GM21526 (cell line): ENCODE measurements around the gene ARPIN.
"Not testable (repeated sequence)": the region's sequence is repeated elsewhere in the genome, so short reads cannot be mapped to it uniquely, and the experiment has no call there.

ENCODE experiments used
- ATAC-seq: cut with Tn5 transposase; IDR thresholded peaks from one replicate; pipeline ENCODE4 v1.9.1; 2021; ENCODE audit warnings: moderate library complexity; ENCODE audit not compliant: unreplicated experiment, low FRiP score

The ARPIN gene

GRCh38 chr15:89910891-89911626, 1.7 kb downstream of the ARPIN start:
- no peak for ATAC-seq

- no peak for ATAC-seq
Observed at GRCh38 chr15:89909611-89910010, 3.1 kb downstream of the ARPIN start.

GRCh38 chr15:89908226-89908625, 4.5 kb downstream of the ARPIN start:
- no peak for ATAC-seq

GRCh38 chr15:89907289-89907688, 5.5 kb downstream of the ARPIN start:
- no peak for ATAC-seq

GRCh38 chr15:89905846-89906378, 6.8 kb downstream of the ARPIN start:
- ATAC-seq = no peak

- no peak for ATAC-seq
Observed at GRCh38 chr15:89904519-89904918, 8.2 kb downstream of the ARPIN start.

DNA sequence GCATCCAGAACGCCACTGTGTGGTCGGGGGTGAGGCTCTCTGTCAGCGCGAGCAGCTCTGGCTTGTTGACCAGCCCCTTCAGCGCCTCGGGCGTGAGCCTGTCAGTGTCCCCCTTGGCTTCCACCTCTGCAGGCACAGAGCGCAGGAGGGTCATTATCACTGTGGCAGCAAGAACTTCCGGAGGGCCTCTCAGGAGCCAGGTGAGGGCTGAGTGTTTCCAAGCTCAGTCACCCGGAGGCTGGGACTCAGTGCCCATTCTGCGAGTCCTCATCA, 9.0 kb downstream of the ARPIN start:
- ATAC-seq = no peak

DNA sequence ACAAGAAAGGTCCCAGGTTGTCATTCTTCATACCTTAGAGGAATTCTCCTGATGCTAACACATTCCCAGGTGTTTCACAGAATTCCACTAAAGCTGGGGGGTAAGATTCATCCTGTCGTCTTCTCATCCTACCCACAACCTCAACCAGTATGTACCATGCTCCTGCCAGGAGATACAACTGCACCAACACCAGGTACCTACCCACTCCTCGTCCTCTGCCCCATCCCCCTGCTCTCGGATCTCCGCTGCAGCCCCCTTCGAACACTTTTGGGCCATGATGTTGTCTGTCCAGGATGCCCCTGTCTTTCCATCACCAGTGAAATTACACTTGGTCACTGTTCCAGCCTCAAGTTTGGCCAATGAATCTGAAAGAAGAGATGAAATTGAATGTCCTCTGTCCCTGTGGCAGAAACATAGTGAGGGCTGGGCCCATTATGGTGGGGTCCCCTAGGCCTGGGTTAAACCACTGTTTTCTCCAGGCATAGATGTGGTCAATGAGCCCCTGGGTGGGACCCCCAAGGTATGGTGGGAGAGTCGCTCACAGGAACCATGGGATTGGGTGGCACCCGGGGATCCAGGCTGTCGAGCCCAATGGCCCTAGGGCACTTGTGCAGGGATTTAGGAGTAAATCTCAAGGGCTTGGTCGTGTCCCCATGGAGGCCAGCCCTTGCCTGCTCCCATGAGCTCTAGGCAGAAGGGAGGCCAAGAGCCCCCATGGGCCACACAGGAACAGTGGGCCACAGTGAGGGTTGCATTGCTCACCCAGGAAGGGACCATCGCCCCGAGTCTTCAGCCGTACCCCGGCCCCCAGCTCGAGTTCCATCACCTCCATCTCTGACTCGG, 9.5 kb downstream of the ARPIN start:
- no peak for ATAC-seq

- no peak for ATAC-seq
Observed at GRCh38 chr15:89900849-89901248, 11.9 kb downstream of the ARPIN start.

GRCh38 chr15:89899951-89900567, 12.7 kb downstream of the ARPIN start:
- ATAC-seq = no peak

GRCh38 chr15:89899295-89899945, 13.3 kb downstream of the ARPIN start:
- ATAC-seq = no peak

DNA sequence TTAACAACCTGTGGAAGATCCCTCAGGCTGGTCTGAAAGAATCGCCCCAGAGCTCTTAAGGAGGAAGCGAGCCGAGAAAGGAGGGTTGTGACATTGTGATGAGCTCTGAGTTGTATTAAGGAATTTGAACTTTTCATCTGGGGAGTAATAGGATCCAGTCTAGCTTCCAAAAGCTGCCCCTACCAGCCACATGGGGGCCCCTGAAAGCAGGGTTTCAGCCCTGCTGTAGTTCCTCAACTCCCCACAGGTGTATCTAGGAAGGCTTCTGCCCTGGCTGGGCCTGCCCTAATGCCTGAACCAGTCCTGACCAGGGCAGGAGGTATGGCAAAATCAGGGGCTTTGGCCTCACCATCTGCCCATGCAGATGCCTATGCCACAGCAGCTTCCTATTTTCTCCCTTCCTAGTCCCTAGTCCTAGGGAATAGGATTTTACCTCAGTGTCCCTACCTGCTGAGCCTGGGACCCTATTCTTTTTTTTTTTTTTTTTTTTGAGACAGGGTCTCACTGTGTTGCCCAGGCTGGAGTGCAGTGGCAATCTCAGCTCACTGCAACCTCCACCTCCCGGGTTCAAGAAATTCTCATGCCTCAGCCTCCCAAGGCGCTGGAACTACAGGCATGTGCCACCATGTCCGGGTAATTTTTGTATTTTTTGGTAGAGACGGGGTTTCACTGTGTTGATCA, 14.0 kb downstream of the ARPIN start:
- peak; percentile 44 for ATAC-seq

- ATAC-seq = no peak
Observed at GRCh38 chr15:89898146-89898545, 14.6 kb downstream of the ARPIN start.

- ATAC-seq = peak; percentile 87
Observed at GRCh38 chr15:89893696-89894447, 18.9 kb downstream of the ARPIN start, which contains the start of gene AP3S2. AP3S2 (minus strand) TSS chr15:89893994; CDS start chr15:89893949, 45 bp downstream.

DNA sequence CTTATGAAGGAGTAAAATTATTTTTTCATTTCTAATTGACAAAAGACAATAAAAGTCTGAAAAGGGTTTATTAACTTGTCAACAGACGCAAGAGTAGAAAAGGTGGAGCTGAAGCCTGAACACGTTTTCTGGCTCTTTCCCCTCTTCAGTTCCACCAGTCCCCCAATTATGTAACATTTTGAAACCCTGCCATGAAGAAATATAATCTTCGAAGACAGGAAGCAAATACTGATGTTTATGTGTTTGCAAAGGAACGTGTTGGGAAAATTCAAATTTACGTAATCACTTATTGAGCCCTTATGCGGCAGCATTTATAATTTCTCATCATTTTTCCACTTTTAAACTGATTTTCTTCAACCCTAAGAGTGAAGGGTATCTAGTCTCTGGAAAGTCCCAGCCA, 19.7 kb downstream of the ARPIN start:
- no peak for ATAC-seq

DNA sequence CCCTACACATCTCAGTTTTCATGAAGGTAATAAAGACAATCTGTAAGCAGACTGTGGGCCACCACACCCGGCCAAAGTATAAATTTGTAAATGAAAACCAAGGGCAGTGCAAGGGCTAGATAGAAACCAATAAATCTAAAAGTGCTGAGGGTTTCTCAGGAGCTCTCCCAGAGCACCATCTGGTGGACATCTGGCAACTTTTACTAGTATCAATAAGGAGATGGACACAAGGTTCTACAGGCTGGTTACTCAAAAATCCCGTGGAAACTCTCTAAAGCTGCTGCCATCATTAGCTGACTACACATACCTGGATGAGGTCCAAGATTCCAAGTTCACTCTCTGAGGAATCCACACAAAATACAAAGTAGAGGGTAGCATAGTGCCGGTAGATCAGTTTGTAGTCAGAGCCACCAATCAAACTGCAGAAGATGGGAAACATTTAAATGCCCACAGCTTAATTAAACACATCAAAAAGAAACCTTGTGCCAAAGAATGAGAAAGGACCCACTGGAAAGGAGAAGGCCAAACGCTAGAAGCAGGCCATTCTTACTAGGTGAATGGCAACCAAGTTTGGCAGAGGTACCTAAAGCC, 24.4 kb downstream of the ARPIN start:
- no peak for ATAC-seq

GRCh38 chr15:89885611-89886010, 27.1 kb downstream of the ARPIN start:
- ATAC-seq = no peak

DNA sequence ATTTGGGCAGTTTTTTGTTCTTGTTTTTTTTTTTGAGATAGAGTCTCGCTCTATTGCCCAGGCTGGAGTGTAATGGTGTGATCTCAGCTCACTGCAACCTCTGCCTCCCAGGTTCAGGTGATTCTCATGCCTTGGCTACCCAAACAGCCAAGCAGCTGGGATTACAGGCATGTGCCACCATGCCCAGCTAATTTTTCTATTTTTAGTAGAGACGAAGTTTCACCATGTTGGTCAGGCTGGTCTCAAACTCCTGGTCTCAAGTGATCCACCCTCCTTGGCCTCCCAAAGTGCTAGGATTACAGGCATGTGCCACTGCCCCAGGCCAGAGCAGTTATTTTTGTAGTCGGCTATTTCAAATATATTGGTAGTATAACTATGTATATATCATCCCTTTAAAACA, 27.6 kb downstream of the ARPIN start:
- not testable (repeated sequence) for ATAC-seq

GRCh38 chr15:89883518-89883917, 29.2 kb downstream of the ARPIN start:
- no peak for ATAC-seq
